ENCODE results near the gene ASPSCR1. TPM values are rescaled to one million over a fixed set of nuclear protein-coding genes. Genes with fewer than 3 reads are reported as not detected.

The ASPSCR1 gene
- total and polyA plus RNA-seq, 2 of the 13 experiments (the other 11 are each of a cell fraction or from before 2014, with no cell fraction given), result 274 to 314 TPM

DNA sequence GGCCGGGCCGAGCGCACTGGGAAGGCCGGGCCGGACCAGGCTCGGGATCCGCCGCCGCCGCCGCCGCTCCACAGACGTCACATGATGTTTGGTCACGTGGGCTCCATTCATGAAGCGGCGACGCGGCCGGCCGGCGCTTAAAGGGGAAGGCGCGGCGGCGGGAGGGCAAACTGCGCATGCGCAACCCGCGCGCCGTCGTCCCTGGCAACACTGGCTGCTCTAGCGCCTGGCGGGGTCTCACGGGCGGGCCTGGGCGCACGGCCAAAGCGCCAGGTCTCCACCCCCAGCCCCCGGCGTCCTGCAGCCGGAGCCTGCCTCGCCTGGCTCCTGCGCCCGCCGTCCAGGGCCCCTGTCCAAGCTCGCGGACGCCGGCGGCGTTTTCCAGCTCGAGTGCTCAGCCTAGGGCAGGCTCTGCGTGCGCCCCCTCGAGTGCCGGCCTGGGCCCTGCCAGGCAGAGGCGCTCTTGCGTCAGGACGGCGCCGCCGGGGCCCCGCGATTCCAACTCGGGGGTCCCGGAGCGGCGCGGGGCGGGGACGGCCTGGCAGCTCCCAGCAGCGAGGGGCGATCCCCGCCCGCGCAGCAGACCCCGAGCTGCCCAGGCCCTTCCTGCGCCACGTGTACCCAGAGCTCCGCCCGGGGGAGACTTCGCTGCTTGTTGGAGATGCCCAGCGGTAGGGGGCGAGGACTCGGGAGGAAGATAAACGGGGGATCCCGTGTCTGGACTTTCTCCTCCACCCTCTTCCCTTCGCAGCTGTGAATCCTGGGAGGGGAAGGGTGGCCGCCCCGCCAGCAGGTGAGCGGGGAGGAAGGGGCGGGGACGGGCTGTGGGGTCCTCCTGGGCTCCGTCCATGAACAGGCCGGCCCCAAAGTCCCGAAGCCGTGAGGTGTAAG lies 49.5 kb upstream of the ASPSCR1 start, which contains the start of gene MAFG (continued):
- TF ChIP-seq, protein P1, sequence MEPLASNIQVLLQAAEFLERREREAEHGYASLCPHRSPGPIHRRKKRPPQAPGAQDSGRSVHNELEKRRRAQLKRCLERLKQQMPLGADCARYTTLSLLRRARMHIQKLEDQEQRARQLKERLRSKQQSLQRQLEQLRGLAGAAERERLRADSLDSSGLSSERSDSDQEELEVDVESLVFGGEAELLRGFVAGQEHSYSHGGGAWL (CRISPR knock-in tag; IDR thresholded peaks at IDR 0.05), result peak; percentile 78; the same call in 1 of the 2 replicates
- TF ChIP-seq ZNF749 (CRISPR knock-in tag; IDR thresholded peaks at IDR 0.05; ENCODE audit: borderline replicate concordance) (no peak), IRF2 (CRISPR knock-in tag; IDR thresholded peaks at IDR 0.05) (peak; percentile 30; the same call in 1 of the 2 replicates), MBNL3 (CRISPR knock-in tag; conservative IDR thresholded peaks at IDR 0.05) (no peak), ZBTB42 (CRISPR knock-in tag; IDR thresholded peaks at IDR 0.05) (no peak), SRY (CRISPR knock-in tag; IDR thresholded peaks at IDR 0.05) (peak; percentile 70; the same call in 1 of the 2 replicates), ZNF567 (CRISPR knock-in tag; IDR thresholded peaks at IDR 0.05; ENCODE audit: borderline replicate concordance) (peak; percentile 82; the same call in 1 of the 2 replicates), ZNF615 (CRISPR knock-in tag; IDR thresholded peaks at IDR 0.05; ENCODE audit: borderline replicate concordance) (no peak), NR3C1 (CRISPR knock-in tag; IDR thresholded peaks at IDR 0.05) (no peak), FOXM1 (CRISPR knock-in tag; IDR thresholded peaks at IDR 0.05) (0 out of 2 replicates have a peak, but pooled peaks have one; percentile 54), NR2F6 (IDR thresholded peaks at IDR 0.05) (no peak), NR2F6 (CRISPR knock-in tag; IDR thresholded peaks at IDR 0.05) (peak; percentile 13; the same call in 1 of the 2 replicates), ZNF282 (IDR thresholded peaks at IDR 0.05; ENCODE audit: partially characterized antibody) (no peak), ZFP36 (IDR thresholded peaks at IDR 0.05; ENCODE audit: borderline replicate concordance, low read depth, low read length, partially characterized antibody) (no peak), KLF6 (CRISPR knock-in tag; IDR thresholded peaks at IDR 0.05) (no peak; the same call in 1 of the 2 replicates), PHF5A (CRISPR knock-in tag; IDR thresholded peaks at IDR 0.05; ENCODE audit: low read depth, unreplicated experiment) (no peak), SP2 (CRISPR knock-in tag; IDR thresholded peaks at IDR 0.05) (no peak; the same call in 1 of the 2 replicates), ZNF850 (CRISPR knock-in tag; conservative IDR thresholded peaks at IDR 0.05) (no peak), ZNF558 (CRISPR knock-in tag; IDR thresholded peaks at IDR 0.05; ENCODE audit: borderline replicate concordance) (no peak), MED13 (CRISPR knock-in tag; IDR thresholded peaks at IDR 0.05) (peak; percentile 85), DPF2 (CRISPR knock-in tag; IDR thresholded peaks at IDR 0.05; ENCODE audit: borderline replicate concordance, low read depth) (no peak), NCOA5 (CRISPR knock-in tag; IDR thresholded peaks at IDR 0.05) (no peak)
- TF ChIP-seq, protein P2, sequence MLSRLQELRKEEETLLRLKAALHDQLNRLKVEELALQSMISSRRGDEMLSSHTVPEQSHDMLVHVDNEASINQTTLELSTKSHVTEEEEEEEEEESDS (CRISPR knock-in tag; IDR thresholded peaks at IDR 0.05; ENCODE audit: borderline replicate concordance), result no peak; the same call in 1 of the 2 replicates
- TF ChIP-seq, protein P3, sequence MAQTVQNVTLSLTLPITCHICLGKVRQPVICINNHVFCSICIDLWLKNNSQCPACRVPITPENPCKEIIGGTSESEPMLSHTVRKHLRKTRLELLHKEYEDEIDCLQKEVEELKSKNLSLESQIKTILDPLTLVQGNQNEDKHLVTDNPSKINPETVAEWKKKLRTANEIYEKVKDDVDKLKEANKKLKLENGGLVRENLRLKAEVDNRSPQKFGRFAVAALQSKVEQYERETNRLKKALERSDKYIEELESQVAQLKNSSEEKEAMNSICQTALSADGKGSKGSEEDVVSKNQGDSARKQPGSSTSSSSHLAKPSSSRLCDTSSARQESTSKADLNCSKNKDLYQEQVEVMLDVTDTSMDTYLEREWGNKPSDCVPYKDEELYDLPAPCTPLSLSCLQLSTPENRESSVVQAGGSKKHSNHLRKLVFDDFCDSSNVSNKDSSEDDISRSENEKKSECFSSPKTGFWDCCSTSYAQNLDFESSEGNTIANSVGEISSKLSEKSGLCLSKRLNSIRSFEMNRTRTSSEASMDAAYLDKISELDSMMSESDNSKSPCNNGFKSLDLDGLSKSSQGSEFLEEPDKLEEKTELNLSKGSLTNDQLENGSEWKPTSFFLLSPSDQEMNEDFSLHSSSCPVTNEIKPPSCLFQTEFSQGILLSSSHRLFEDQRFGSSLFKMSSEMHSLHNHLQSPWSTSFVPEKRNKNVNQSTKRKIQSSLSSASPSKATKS (CRISPR knock-in tag; IDR thresholded peaks at IDR 0.05), result no peak
- TF ChIP-seq, protein P4, sequence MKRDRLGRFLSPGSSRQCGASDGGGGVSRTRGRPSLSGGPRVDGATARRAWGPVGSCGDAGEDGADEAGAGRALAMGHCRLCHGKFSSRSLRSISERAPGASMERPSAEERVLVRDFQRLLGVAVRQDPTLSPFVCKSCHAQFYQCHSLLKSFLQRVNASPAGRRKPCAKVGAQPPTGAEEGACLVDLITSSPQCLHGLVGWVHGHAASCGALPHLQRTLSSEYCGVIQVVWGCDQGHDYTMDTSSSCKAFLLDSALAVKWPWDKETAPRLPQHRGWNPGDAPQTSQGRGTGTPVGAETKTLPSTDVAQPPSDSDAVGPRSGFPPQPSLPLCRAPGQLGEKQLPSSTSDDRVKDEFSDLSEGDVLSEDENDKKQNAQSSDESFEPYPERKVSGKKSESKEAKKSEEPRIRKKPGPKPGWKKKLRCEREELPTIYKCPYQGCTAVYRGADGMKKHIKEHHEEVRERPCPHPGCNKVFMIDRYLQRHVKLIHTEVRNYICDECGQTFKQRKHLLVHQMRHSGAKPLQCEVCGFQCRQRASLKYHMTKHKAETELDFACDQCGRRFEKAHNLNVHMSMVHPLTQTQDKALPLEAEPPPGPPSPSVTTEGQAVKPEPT (CRISPR knock-in tag; IDR thresholded peaks at IDR 0.05; ENCODE audit: low read depth), result peak; percentile 89; the same call in 1 of the 2 replicates
